HEK293 (cell line): ENCODE measurements around the gene LSM10.

ENCODE experiments used
- CTCF ChIA-PET: fragments of 350-600 bp; formaldehyde crosslinking; extraction: SDS; loops from one replicate; lab custom pipeline; 2021; ENCODE audit warnings: antibody characterized with exemption; lab: Yijun Ruan, JAX
- POLR2A ChIA-PET: fragments of 300-600 bp; formaldehyde crosslinking; extraction: SDS; loops from one replicate; lab custom pipeline; 2020; ENCODE audit warnings: antibody characterized with exemption, inconsistent platforms; lab: Yijun Ruan, JAX
- H3K27ac ChIP-seq: fragments of 200-500 bp; sonication (Bioruptor generic); 2 replicates; pipeline ENCODE4 v1.5.1; 2014; ENCODE audit warnings: low read depth, low read length, control low read depth, inconsistent platforms; ENCODE audit errors: extremely low read depth
- H3K36me3 ChIP-seq, 2 experiments: fragments of 200-500 bp in 1 of 2; sonication (Bioruptor generic) in 1 of 2; 1 replicate in 1 of 2; 2 replicates in 1 of 2; pipeline ENCODE4 v1.5.1; 2014 to 2017; ENCODE audit warnings: inconsistent platforms in 2 of 2, low read length in 2 of 2; ENCODE audit not compliant: control insufficient read depth in 2 of 2, insufficient read depth in 1 of 2
- H3K4me1 ChIP-seq: fragments of 200-500 bp; sonication (Bioruptor generic); 2 replicates; pipeline ENCODE4 v1.5.1; 2014; ENCODE audit warnings: mild to moderate bottlenecking, low read length, inconsistent platforms; ENCODE audit not compliant: control insufficient read depth, insufficient read depth
- H3K4me3 ChIP-seq: 2 replicates; pipeline ENCODE4 v1.5.1; 2011; ENCODE audit warnings: low read depth, mild to moderate bottlenecking, control low read depth, low read length, moderate library complexity
- H3K9me3 ChIP-seq: fragments of 200-500 bp; sonication (Bioruptor generic); 2 replicates; pipeline ENCODE4 v1.5.1; 2014; ENCODE audit warnings: low read depth, low read length, inconsistent platforms; ENCODE audit not compliant: control insufficient read depth, insufficient read depth
- BCL11B ChIP-seq: fragments of 450-650 bp; formaldehyde crosslinking; IDR thresholded peaks from 2 replicates; pipeline ENCODE4 v1.5.1; 2016; ENCODE audit warnings: low read depth, missing biosample characterization, missing genetic modification characterization
- EGR2 ChIP-seq: fragments of 450-650 bp; formaldehyde crosslinking; IDR thresholded peaks from 2 replicates; pipeline ENCODE4 v1.5.1; 2016; ENCODE audit warnings: low read depth, missing biosample characterization, missing genetic modification characterization
- GFI1B ChIP-seq: fragments of 450-650 bp; formaldehyde crosslinking; IDR thresholded peaks from 2 replicates; pipeline ENCODE4 v1.5.1; 2016; ENCODE audit warnings: missing biosample characterization, missing genetic modification characterization
- KLF10 ChIP-seq: fragments of 450-650 bp; IDR thresholded peaks from 2 replicates; pipeline ENCODE4 v1.5.1; 2018; ENCODE audit warnings: missing biosample characterization, mild to moderate bottlenecking, missing genetic modification characterization
- KLF16 ChIP-seq: fragments of 450-650 bp; formaldehyde crosslinking; IDR thresholded peaks from 2 replicates; pipeline ENCODE4 v1.5.1; 2017; ENCODE audit warnings: missing biosample characterization, missing genetic modification characterization
- KLF8 ChIP-seq: fragments of 450-650 bp; formaldehyde crosslinking; IDR thresholded peaks from 2 replicates; pipeline ENCODE4 v1.5.1; 2016; ENCODE audit warnings: missing biosample characterization, missing genetic modification characterization
- PRDM1 ChIP-seq: fragments of 450-650 bp; formaldehyde crosslinking; IDR thresholded peaks from 2 replicates; pipeline ENCODE4; 2016; ENCODE audit warnings: missing biosample characterization, missing genetic modification characterization
- RBAK ChIP-seq: fragments of 450-650 bp; formaldehyde crosslinking; IDR thresholded peaks from 2 replicates; pipeline ENCODE4 v1.5.1; 2016; ENCODE audit warnings: missing biosample characterization, missing genetic modification characterization
- REPIN1 ChIP-seq: fragments of 450-650 bp; formaldehyde crosslinking; IDR thresholded peaks from 2 replicates; pipeline ENCODE4 v1.5.1; 2017; ENCODE audit warnings: missing biosample characterization, missing genetic modification characterization, low read depth
- ZNF121 ChIP-seq: fragments of 450-650 bp; formaldehyde crosslinking; IDR thresholded peaks from 2 replicates; pipeline ENCODE4 v1.5.1; 2016; ENCODE audit warnings: missing biosample characterization, missing genetic modification characterization
- ZNF140 ChIP-seq: fragments of 450-650 bp; formaldehyde crosslinking; IDR thresholded peaks from 2 replicates; pipeline ENCODE4 v1.5.1; 2016; ENCODE audit warnings: missing biosample characterization, missing genetic modification characterization
- ZNF211 ChIP-seq: fragments of 450-650 bp; formaldehyde crosslinking; IDR thresholded peaks from 2 replicates; pipeline ENCODE4 v1.5.1; 2016; ENCODE audit warnings: low read depth, missing biosample characterization, missing genetic modification characterization
- ZNF248 ChIP-seq: fragments of 450-650 bp; formaldehyde crosslinking; IDR thresholded peaks from 2 replicates; pipeline ENCODE4 v1.5.1; 2017; ENCODE audit warnings: missing biosample characterization, missing genetic modification characterization
- ZNF335 ChIP-seq: fragments of 450-650 bp; formaldehyde crosslinking; conservative IDR thresholded peaks from 2 replicates; pipeline ENCODE4 v1.5.1; 2016; ENCODE audit warnings: missing biosample characterization, missing genetic modification characterization
- ZNF433 ChIP-seq: fragments of 450-650 bp; formaldehyde crosslinking; IDR thresholded peaks from 2 replicates; pipeline ENCODE4 v1.5.1; 2016; ENCODE audit warnings: missing biosample characterization, missing genetic modification characterization, low read depth
- ZNF514 ChIP-seq: fragments of 450-650 bp; formaldehyde crosslinking; IDR thresholded peaks from 2 replicates; pipeline ENCODE4 v1.5.1; 2016; ENCODE audit warnings: missing biosample characterization, missing genetic modification characterization
- ZNF529 ChIP-seq: fragments of 450-650 bp; formaldehyde crosslinking; IDR thresholded peaks from 2 replicates; pipeline ENCODE4 v1.5.1; 2017; ENCODE audit warnings: missing genetic modification characterization, missing biosample characterization; ENCODE audit not compliant: insufficient replicate concordance
- ZNF530 ChIP-seq: fragments of 450-650 bp; formaldehyde crosslinking; IDR thresholded peaks from 2 replicates; pipeline ENCODE4 v1.5.1; 2016; ENCODE audit warnings: low read depth, missing biosample characterization, missing genetic modification characterization
- ZNF660 ChIP-seq: fragments of 450-650 bp; IDR thresholded peaks from 2 replicates; pipeline ENCODE4 v1.5.1; 2018; ENCODE audit warnings: missing biosample characterization, mild to moderate bottlenecking, missing genetic modification characterization
- ZNF837 ChIP-seq: fragments of 450-650 bp; formaldehyde crosslinking; IDR thresholded peaks from 2 replicates; pipeline ENCODE4 v1.5.1; 2016; ENCODE audit warnings: missing biosample characterization, missing genetic modification characterization
- TF ChIP-seq, protein P1 (sequence below): fragments of 450-650 bp; formaldehyde crosslinking; IDR thresholded peaks from 2 replicates; pipeline ENCODE4 v1.5.1; 2016; ENCODE audit warnings: missing biosample characterization, missing genetic modification characterization
- TF ChIP-seq, protein P2 (sequence below): fragments of 450-650 bp; formaldehyde crosslinking; IDR thresholded peaks from 2 replicates; pipeline ENCODE4 v1.5.1; 2016; ENCODE audit warnings: missing biosample characterization, missing genetic modification characterization
- TF ChIP-seq, protein P3 (sequence below): fragments of 450-650 bp; formaldehyde crosslinking; IDR thresholded peaks from 2 replicates; pipeline ENCODE4 v1.5.1; 2016; ENCODE audit warnings: missing biosample characterization, missing genetic modification characterization
- TF ChIP-seq, protein P4 (sequence below): fragments of 450-650 bp; formaldehyde crosslinking; IDR thresholded peaks from 2 replicates; pipeline ENCODE4 v1.5.1; 2016; ENCODE audit warnings: missing biosample characterization, missing genetic modification characterization
- TF ChIP-seq, protein P5 (sequence below): fragments of 450-650 bp; formaldehyde crosslinking; IDR thresholded peaks from 2 replicates; pipeline ENCODE4 v1.5.1; 2016; ENCODE audit warnings: missing biosample characterization, missing genetic modification characterization

Gene LSM10

DNA sequence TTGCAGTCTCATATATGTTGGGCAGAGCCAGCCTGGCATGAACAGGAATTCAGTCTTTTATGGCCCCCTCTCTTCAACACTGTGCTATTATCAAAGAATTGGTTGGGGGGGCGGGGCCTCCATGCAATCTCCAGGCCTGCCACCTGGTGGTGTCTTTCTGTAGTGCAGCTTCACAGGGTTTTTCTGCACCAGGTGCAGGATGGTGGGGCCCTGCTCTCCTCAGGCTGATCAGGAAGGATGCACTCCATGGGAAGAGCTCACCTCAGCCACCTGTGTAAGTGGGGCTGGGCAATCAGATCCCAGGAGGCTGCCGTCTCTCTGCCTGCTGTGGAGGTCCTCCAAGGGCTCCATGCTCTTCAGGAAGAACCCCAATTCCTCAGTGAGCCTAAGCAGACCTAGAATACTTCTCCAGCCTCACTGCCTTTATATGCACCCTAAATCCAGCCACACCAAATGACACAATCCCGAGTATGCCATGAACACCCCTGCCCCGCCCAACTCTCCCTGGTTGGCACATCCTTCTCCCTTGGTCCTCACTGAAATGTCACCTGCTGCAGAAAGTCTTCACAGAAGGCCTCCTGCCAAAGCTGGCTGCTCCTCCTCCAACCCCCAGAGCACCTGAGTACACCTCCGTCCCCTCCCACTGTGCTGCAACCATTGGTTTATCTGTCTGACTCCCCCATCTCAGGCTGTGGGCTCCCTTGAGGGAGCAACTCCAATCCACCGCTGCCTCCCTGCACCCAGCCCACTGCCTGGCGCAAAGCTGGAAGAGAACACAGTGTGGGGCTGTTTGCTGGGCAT lies 28.4 kb downstream of the LSM10 start (continued):
- TF ChIP-seq, protein P1, sequence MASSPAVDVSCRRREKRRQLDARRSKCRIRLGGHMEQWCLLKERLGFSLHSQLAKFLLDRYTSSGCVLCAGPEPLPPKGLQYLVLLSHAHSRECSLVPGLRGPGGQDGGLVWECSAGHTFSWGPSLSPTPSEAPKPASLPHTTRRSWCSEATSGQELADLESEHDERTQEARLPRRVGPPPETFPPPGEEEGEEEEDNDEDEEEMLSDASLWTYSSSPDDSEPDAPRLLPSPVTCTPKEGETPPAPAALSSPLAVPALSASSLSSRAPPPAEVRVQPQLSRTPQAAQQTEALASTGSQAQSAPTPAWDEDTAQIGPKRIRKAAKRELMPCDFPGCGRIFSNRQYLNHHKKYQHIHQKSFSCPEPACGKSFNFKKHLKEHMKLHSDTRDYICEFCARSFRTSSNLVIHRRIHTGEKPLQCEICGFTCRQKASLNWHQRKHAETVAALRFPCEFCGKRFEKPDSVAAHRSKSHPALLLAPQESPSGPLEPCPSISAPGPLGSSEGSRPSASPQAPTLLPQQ (tag by site-specific recombination): peak; percentile 92
- TF ChIP-seq RBAK (tag by site-specific recombination): no peak
- no peak for TF ChIP-seq ZNF248 (tag by site-specific recombination)
- no peak for TF ChIP-seq ZNF140 (tag by site-specific recombination)
- peak; percentile 53; the same call in 1 of the 2 replicates for TF ChIP-seq ZNF660 (tag by site-specific recombination)
- TF ChIP-seq ZNF211: no peak
- TF ChIP-seq KLF16: peak; percentile 54; the same call in 1 of the 2 replicates
- TF ChIP-seq, protein P2, sequence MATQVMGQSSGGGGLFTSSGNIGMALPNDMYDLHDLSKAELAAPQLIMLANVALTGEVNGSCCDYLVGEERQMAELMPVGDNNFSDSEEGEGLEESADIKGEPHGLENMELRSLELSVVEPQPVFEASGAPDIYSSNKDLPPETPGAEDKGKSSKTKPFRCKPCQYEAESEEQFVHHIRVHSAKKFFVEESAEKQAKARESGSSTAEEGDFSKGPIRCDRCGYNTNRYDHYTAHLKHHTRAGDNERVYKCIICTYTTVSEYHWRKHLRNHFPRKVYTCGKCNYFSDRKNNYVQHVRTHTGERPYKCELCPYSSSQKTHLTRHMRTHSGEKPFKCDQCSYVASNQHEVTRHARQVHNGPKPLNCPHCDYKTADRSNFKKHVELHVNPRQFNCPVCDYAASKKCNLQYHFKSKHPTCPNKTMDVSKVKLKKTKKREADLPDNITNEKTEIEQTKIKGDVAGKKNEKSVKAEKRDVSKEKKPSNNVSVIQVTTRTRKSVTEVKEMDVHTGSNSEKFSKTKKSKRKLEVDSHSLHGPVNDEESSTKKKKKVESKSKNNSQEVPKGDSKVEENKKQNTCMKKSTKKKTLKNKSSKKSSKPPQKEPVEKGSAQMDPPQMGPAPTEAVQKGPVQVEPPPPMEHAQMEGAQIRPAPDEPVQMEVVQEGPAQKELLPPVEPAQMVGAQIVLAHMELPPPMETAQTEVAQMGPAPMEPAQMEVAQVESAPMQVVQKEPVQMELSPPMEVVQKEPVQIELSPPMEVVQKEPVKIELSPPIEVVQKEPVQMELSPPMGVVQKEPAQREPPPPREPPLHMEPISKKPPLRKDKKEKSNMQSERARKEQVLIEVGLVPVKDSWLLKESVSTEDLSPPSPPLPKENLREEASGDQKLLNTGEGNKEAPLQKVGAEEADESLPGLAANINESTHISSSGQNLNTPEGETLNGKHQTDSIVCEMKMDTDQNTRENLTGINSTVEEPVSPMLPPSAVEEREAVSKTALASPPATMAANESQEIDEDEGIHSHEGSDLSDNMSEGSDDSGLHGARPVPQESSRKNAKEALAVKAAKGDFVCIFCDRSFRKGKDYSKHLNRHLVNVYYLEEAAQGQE (tag by site-specific recombination): no peak
- no peak for TF ChIP-seq BCL11B (tag by site-specific recombination)
- no peak for TF ChIP-seq ZNF335 (tag by site-specific recombination)

DNA sequence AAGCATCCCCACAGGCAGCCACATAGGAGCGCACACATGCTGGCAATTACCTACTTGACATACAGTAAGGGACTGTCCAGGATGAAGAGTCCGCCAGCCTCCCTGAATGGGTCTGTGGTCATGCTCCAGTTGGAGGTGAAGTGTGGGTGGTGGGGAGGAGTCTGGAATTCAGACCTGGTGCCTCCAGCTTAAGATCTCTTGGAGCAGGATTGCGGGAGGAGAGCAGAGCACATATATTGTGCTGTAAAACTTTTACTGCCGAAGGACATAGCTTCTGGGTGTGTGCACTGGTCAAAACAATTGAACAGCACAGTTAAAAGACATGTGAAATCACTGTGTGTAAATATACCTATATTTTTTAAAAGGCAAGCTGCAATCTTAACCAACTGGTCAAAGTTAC lies 29.9 kb downstream of the LSM10 start:
- TF ChIP-seq KLF8: no peak
- TF ChIP-seq EGR2 (tag by site-specific recombination): peak; percentile 28; the same call in 1 of the 2 replicates
- Histone ChIP-seq H3K4me1 (0 out of 2 replicates have a peak, but pooled peaks cover 2% of the 10 kb centered on the region), H3K9me3 (no peaks in the 10 kb centered on the region), H3K4me3 (no peak overlapping the region), H3K36me3 (peaks cover 0 to 22% of the 10 kb centered on the region in 2 experiments; a peak in 2 of 3 replicates), H3K27ac (no peak overlapping the region)
- ChIA-PET POLR2A (interaction anchor here (0.9 kb wide), 1 partner anchor 17 kb away, joined by 3 read pairs; no protein-coding TSS in a partner anchor), CTCF (interaction anchor here (0.9 to 3.8 kb wide), 19 partner anchors 11 to 218 kb away, joined by 3 to 23 read pairs (median 6); partner anchors contain the start of genes EVA1B, LSM10, STK40 and TRAPPC3)

DNA sequence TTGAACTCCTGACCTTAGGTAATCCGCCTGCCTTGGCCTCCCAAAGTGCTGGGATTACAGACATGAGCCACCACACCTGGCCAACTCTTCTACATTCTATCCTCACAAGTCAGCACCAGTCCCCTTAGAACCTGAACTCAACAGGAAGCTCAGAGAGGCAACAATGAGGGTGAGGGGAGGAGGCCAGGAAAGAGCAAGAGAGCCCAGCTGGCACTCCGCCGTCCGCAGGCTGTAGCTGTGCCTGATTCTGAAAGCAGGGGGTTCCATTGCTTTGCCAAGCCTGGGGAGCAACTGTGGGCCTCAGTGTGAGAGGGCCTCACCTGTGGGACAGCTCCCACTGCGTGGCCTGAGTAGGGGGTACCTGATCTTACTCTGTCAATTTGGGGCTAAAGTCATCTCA lies 30.6 kb downstream of the LSM10 start:
- H3K9me3 ChIP-seq: no peaks in the 10 kb centered on the region
- H3K4me1 ChIP-seq: 0 out of 2 replicates have a peak, but pooled peaks cover 2% of the 10 kb centered on the region
- CTCF ChIA-PET: interaction anchor here (0.6 to 3.8 kb wide), 4 partner anchors 20 to 218 kb away, joined by 3 to 23 read pairs (median 20); partner anchors contain the start of gene TRAPPC3
- POLR2A ChIA-PET: interaction anchor here (0.7 to 1.2 kb wide), 2 partner anchors 19 to 48 kb away, joined by 3 to 4 read pairs; no protein-coding TSS in a partner anchor
- no peak overlapping the region for H3K27ac ChIP-seq
- peaks cover 0 to 28% of the 10 kb centered on the region in 2 experiments; a peak in 2 of 3 replicates for H3K36me3 ChIP-seq
- no peak overlapping the region for H3K4me3 ChIP-seq
- TF ChIP-seq ZNF530 (tag by site-specific recombination): no peak
- no peak for TF ChIP-seq KLF10 (tag by site-specific recombination)
- TF ChIP-seq, protein P3, sequence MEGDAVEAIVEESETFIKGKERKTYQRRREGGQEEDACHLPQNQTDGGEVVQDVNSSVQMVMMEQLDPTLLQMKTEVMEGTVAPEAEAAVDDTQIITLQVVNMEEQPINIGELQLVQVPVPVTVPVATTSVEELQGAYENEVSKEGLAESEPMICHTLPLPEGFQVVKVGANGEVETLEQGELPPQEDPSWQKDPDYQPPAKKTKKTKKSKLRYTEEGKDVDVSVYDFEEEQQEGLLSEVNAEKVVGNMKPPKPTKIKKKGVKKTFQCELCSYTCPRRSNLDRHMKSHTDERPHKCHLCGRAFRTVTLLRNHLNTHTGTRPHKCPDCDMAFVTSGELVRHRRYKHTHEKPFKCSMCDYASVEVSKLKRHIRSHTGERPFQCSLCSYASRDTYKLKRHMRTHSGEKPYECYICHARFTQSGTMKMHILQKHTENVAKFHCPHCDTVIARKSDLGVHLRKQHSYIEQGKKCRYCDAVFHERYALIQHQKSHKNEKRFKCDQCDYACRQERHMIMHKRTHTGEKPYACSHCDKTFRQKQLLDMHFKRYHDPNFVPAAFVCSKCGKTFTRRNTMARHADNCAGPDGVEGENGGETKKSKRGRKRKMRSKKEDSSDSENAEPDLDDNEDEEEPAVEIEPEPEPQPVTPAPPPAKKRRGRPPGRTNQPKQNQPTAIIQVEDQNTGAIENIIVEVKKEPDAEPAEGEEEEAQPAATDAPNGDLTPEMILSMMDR (tag by site-specific recombination): no peak
- TF ChIP-seq, protein P4, sequence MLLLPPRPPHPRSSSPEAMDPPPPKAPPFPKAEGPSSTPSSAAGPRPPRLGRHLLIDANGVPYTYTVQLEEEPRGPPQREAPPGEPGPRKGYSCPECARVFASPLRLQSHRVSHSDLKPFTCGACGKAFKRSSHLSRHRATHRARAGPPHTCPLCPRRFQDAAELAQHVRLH (tag by site-specific recombination): no peak
- no peak for TF ChIP-seq GFI1B (tag by site-specific recombination)
- TF ChIP-seq ZNF514: no peak
- TF ChIP-seq ZNF529 (tag by site-specific recombination): no peak
- no peak for TF ChIP-seq PRDM1 (tag by site-specific recombination)
- TF ChIP-seq, protein P5, sequence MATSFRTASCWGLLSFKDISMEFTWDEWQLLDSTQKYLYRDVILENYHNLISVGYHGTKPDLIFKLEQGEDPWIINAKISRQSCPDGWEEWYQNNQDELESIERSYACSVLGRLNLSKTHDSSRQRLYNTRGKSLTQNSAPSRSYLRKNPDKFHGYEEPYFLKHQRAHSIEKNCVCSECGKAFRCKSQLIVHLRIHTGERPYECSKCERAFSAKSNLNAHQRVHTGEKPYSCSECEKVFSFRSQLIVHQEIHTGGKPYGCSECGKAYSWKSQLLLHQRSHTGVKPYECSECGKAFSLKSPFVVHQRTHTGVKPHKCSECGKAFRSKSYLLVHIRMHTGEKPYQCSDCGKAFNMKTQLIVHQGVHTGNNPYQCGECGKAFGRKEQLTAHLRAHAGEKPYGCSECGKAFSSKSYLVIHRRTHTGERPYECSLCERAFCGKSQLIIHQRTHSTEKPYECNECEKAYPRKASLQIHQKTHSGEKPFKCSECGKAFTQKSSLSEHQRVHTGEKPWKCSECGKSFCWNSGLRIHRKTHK (tag by site-specific recombination): no peak
- no peak for TF ChIP-seq ZNF837 (tag by site-specific recombination)
- no peak for TF ChIP-seq REPIN1 (tag by site-specific recombination)
- TF ChIP-seq ZNF433 (tag by site-specific recombination): no peak
- no peak for TF ChIP-seq ZNF121 (tag by site-specific recombination)
